ENCODE measurements around the gene PSMA7. TPM values are rescaled to one million over a fixed set of nuclear protein-coding genes. Genes with fewer than 3 reads are reported as not detected.
A peak's percentile ranks its signal among the peaks of the same experiment; 100 is the strongest.

Gene PSMA7
- total and polyA plus RNA-seq, 2 donors (not counting 1 experiment from before 2014, with no cell fraction given): 140 to 252 TPM

GRCh38 chr20:62117658-62118057 lies 25.5 kb downstream of the PSMA7 start:
- Histone ChIP-seq H3K4me1 (ENCODE audit: control insufficient read depth in 2 of 2, insufficient read depth in 2 of 2, low read length in 2 of 2) (peaks cover 7 to 16% of the 10 kb centered on the region in 2 donors), H3K4me2 (replicated peaks; ENCODE audit: low read depth, low read length, poor library complexity, severe bottlenecking) (peak overlapping the region; percentile 28), H3K9ac (ENCODE audit: low read length) (no peak overlapping the region), H3K9me3 (ENCODE audit: control extremely low read depth in 1 of 3, control insufficient read depth in 2 of 3, insufficient read depth in 1 of 3, low read length in 2 of 3) (peaks cover 0 to 59% (median 12%) of the 10 kb centered on the region in 3 donors), H3K79me2 (ENCODE audit: control insufficient read depth, insufficient read depth, low read length) (no peaks in the 10 kb centered on the region), H4K20me1 (ENCODE audit: control insufficient read depth, insufficient read depth, low read length, poor library complexity, severe bottlenecking) (no peaks in the 10 kb centered on the region), H3K4me3 (ENCODE audit: control extremely low read depth in 1 of 5, extremely low read depth in 1 of 5, insufficient read depth in 1 of 5, low read depth in 2 of 5, low read length in 4 of 5) (no peak overlapping the region), H3K27ac (ENCODE audit: low read length in 2 of 2) (no peak overlapping the region), H2AFZ (ENCODE audit: insufficient read depth, low read depth, low read length, poor library complexity, severe bottlenecking) (peak overlapping the region; percentile 16), H3K36me3 (replicated peaks in 1 of 2; ENCODE audit: control extremely low read depth in 1 of 2, control insufficient read depth in 1 of 2, extremely low read depth in 1 of 2, insufficient read depth in 2 of 2, low read length in 1 of 2) (no peaks in the 10 kb centered on the region), H3K27me3 (replicated peaks in 1 of 4; ENCODE audit: control extremely low read depth in 1 of 4, control insufficient read depth in 3 of 4, insufficient read depth in 4 of 4, low read length in 3 of 4) (peaks cover 0 to 10% (median 0%) of the 10 kb centered on the region in 4 experiments)
- CTCF ChIA-PET: no interaction called here
- ATAC-seq (ENCODE audit: low read depth) (no peak), DNase-seq (peak; percentile 62)
- Mint-ChIP-seq H3K27me3 (peaks cover 2% of the 10 kb centered on the region), H3K4me3 (no peak overlapping the region), H3K27ac (no peak overlapping the region), H3K4me1 (peaks cover 4% of the 10 kb centered on the region), H3K9me3 (ENCODE audit: insufficient read depth) (peaks cover 3% of the 10 kb centered on the region)
- TF ChIP-seq CTCF (IDR thresholded peaks at IDR 0.05) (no peak), EZH2 (IDR thresholded peaks at IDR 0.05; ENCODE audit: borderline replicate concordance, insufficient read depth, low read depth, low read length, poor library complexity, severe bottlenecking) (no peak)
- 33% methylated on average over 11 of the region's 15 CpGs for WGBS (ENCODE audit: insufficient coverage)
- intact Hi-C loops (cut with micrococcal nuclease): no loop called here
- POLR2A ChIA-PET: no interaction called here

- no peak for ATAC-seq (ENCODE audit: low read depth)
- 88% methylated on average over 9 of the region's 9 CpGs for WGBS (ENCODE audit: insufficient coverage)
- Mint-ChIP-seq H3K27ac (no peak overlapping the region), H3K27me3 (peaks cover 2% of the 10 kb centered on the region), H3K4me1 (peaks cover 4% of the 10 kb centered on the region), H3K9me3 (ENCODE audit: insufficient read depth) (peaks cover 3% of the 10 kb centered on the region), H3K4me3 (no peak overlapping the region)
- Histone ChIP-seq H3K4me3 (ENCODE audit: control extremely low read depth in 1 of 5, extremely low read depth in 1 of 5, insufficient read depth in 1 of 5, low read depth in 2 of 5, low read length in 4 of 5) (no peak overlapping the region), H3K36me3 (replicated peaks in 1 of 2; ENCODE audit: control extremely low read depth in 1 of 2, control insufficient read depth in 1 of 2, extremely low read depth in 1 of 2, insufficient read depth in 2 of 2, low read length in 1 of 2) (no peaks in the 10 kb centered on the region), H3K9ac (ENCODE audit: low read length) (no peak overlapping the region), H3K4me1 (ENCODE audit: control insufficient read depth in 2 of 2, insufficient read depth in 2 of 2, low read length in 2 of 2) (peaks cover 7 to 16% of the 10 kb centered on the region in 2 donors), H3K9me3 (ENCODE audit: control extremely low read depth in 1 of 3, control insufficient read depth in 2 of 3, insufficient read depth in 1 of 3, low read length in 2 of 3) (peaks cover 0 to 62% (median 16%) of the 10 kb centered on the region in 3 donors), H3K27me3 (replicated peaks in 1 of 4; ENCODE audit: control extremely low read depth in 1 of 4, control insufficient read depth in 3 of 4, insufficient read depth in 4 of 4, low read length in 3 of 4) (peaks cover 0 to 13% (median 0%) of the 10 kb centered on the region in 4 experiments), H3K79me2 (ENCODE audit: control insufficient read depth, insufficient read depth, low read length) (no peaks in the 10 kb centered on the region), H4K20me1 (ENCODE audit: control insufficient read depth, insufficient read depth, low read length, poor library complexity, severe bottlenecking) (no peaks in the 10 kb centered on the region), H3K27ac (ENCODE audit: low read length in 2 of 2) (no peak overlapping the region), H3K4me2 (replicated peaks; ENCODE audit: low read depth, low read length, poor library complexity, severe bottlenecking) (no peak overlapping the region), H2AFZ (ENCODE audit: insufficient read depth, low read depth, low read length, poor library complexity, severe bottlenecking) (peak overlapping the region; percentile 16)
- no peak for DNase-seq
- ChIA-PET POLR2A (no interaction called here), CTCF (no interaction called here)
- intact Hi-C loops (cut with micrococcal nuclease): no loop called here
- TF ChIP-seq CTCF (IDR thresholded peaks at IDR 0.05) (no peak), EZH2 (IDR thresholded peaks at IDR 0.05; ENCODE audit: borderline replicate concordance, insufficient read depth, low read depth, low read length, poor library complexity, severe bottlenecking) (no peak)
These were observed 25.9 kb downstream of the PSMA7 start for GRCh38 chr20:62117362-62117646.
